HG03066 (cell line): ENCODE measurements around the gene ANGPT4.
"Not testable (repeated sequence)": the region's sequence is repeated elsewhere in the genome, so short reads cannot be mapped to it uniquely, and the experiment has no call there.

Source experiments
- ATAC-seq: cut with Tn5 transposase; IDR thresholded peaks from one replicate; pipeline ENCODE4 v1.9.1; 2021; ENCODE audit warnings: low read depth; ENCODE audit not compliant: unreplicated experiment

ANGPT4 gene

GRCh38 chr20:877814-878213 lies 38.3 kb downstream of the ANGPT4 start:
- ATAC-seq = no peak

DNA sequence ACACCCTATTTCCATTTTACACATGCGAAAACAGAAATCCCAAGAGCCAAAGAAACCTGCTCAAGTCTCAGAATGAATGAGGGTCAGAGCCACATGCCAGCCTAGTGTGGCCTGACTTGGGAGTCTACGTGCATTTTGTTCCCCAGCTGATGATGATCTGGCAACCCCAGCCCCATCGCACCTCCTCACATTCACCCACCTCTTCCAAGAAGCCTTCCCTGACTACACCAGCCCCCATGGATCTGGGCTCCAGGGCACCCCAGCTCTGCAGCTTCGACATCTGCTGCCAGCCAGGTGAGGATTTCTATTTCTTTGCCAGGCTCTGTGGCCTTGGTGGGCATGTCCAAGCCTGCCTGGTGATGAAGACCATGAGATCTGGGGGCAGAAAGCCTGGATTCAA lies 41.0 kb downstream of the ANGPT4 start:
- ATAC-seq = no peak

DNA sequence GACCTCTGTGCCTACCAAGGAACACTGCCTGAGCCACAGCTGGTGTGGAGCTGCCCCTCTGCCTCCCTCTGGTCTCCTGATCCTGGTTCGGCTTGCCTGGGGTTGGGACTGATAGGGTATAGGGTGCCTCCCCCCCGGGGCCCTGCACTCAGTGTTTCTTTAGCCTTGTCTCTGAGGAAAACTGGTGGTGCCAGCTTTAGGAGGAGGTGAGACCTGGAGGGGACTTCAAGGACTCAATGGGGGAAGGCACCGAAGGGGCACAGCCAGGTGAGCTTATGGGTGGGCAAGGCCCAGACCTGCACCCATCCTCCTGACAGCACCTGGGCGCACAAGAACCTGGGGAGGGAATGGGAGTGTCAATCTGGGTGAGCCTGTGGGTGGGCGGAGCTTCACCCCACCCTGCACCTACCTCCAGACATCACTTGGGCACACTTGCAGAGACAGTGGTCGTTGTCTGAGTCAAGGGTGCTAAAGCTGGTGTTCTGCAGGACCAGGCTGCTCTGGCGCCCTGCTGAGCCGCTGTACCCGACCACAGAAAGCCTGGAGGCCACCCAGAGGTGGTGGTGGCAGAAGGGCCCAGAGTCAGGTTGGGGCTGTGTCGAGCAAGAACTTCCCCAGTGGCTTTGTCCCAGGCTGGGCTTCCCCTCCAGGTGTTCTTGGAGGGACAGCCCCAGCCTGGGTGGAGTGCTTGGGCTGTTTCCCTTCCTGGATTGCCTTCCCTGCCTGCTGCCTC lies 42.1 kb downstream of the ANGPT4 start:
- no peak for ATAC-seq

DNA sequence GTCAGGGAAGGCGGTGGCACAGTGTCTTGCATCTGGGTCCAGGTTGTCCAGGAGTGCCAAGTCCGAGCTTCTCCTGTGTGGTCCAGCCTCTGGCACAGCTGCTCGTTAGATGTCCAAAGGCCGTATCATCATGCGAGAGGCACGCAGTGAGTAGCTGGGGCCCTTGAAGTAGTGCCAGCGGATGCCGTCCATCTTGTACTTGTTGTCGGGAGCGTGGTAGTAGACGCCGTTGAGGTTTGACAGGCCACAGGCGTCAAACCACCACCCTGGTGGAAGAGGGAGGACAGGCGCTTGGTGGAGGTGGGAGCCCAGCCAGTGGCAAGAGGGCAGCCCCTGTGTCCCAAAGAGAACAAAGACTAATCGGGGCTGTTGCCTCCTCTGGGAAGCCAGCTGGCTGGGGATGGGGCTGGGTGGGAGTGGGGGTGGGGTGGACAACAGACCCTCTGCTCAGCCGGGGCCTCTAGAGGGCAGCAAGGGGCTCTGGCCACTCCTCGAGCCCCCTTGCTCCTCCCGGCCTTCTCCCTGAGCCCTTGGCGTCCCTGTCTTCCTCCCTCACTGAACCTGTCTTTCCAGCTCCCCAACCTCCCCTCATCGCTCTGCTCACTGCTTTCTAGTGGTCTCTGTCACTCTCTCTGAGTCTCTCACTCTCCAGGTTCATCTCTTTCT lies 43.1 kb downstream of the ANGPT4 start:
- no peak for ATAC-seq

DNA sequence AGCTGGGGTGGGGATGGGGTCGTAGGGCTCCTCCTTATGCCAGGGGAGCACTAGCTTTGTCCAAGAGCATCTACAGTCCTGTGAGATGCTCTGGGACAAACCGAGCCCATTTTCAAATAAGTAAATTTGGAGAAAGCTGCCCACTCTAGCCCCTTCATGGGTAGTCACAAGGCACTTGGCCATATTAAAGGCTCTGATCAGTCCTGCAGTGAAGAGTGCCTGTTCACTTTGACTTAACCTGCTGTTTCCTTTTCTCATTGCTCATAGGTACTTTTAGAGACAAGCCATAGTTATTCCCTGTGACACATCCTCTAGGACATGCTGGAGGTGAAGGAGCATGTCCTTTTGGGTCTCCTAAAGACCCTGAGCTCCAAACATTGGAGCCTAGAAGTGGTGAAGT lies 44.2 kb downstream of the ANGPT4 start:
- ATAC-seq = no peak

DNA sequence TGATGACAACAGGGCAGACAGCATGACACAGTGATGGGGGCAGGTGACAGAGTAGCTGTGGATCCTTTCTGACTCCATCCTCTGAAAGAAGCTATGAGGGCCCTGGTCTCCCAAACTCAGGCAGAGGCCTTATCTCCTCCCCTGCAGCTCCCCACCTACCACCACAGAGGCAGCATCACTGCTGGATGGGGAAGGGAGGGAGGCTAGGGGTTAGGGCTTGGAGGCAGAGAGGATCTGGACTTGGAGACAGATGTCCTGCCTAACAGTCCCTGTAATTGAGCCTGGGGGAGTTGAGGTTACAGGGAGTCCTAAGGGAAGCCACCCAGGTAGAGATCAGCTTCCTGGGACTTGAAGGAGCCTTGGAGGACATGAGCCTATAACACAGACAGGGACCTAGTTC lies 44.7 kb downstream of the ANGPT4 start:
- no peak for ATAC-seq

DNA sequence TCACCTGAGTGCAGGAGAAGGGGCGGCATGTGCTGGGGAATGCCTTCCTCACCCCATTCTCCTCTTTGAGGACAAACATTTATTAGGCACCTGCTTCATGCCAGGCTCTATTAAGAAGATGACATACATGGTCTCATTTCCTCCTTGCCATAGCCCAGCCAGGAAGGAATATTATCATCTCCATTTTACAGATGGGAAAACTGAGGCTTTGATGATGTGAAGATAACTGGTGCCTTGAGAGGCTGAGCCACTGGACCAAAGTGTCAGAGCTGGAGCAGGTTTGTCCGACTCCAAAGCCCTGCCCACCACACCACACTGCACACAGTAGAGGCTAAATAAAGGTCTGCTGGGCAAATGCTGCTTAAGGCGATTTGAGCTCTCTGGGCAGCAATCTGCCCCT lies 45.4 kb downstream of the ANGPT4 start:
- ATAC-seq = no peak

DNA sequence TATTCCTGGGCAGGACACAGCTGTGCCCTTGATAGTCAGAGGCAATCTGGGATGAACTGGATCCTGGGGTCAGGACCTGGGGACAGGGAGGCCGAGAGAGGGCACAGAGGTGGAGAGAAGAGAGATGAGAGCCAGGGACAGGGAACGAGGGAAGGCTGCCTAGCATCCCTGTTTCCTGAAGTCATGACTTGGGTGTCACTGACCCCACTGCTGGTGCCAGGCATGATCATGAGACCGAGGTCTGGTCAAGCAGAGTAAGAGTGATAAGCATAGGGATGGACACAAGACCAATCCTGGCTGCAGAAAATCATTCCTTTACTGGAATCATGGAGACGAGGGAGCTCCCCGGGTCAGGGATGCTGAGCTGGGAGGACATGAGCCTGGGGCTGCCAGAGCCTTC lies 46.5 kb downstream of the ANGPT4 start:
- no peak for ATAC-seq

GRCh38 chr20:868279-868678 lies 47.9 kb downstream of the ANGPT4 start:
- no peak for ATAC-seq

- no peak for ATAC-seq
Measured at GRCh38 chr20:865440-865839, 50.7 kb downstream of the ANGPT4 start.

DNA sequence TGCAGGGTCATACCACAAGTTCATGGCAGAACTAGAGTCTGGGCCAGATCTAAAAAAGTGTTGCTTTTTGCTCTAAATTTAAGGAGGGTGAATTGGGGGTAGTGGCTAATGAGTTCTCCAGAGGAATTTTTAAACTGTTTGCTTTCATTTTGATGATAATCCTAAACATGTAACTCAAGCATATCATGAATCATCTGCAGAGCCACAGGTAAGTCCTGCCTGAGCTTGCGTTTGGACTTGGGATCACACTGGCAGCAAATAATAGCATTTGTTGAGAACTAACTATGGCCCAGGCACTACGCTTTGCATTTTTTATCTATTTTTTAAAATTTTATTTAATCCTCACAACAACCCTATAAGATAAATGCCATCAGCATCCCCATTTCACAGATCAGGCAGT lies 55.2 kb downstream of the ANGPT4 start:
- ATAC-seq = no peak

- ATAC-seq = no peak
Measured at GRCh38 chr20:859751-860231, 56.3 kb downstream of the ANGPT4 start.

DNA sequence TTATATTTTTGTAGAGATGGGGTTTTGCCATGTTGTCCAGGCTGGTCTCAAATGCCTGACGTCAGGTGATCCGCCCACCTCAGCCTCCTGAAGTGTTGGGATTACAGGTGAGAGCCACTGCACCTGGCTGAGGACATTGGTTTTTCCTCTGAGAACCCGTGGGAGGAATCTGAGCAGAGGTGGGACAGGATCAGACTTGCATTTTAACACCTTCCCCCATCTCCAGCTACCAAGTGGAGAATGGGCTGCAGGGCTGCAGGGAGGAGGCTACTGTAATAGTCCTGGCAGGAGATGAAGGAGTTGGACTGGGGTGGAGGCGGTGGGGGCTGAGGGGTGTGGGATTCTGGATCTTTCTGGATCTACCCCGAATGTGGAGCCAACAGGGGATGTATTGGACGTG lies 58.1 kb downstream of the ANGPT4 start:
- ATAC-seq = no peak

GRCh38 chr20:856361-856775 lies 59.8 kb downstream of the ANGPT4 start:
- ATAC-seq = no peak

DNA sequence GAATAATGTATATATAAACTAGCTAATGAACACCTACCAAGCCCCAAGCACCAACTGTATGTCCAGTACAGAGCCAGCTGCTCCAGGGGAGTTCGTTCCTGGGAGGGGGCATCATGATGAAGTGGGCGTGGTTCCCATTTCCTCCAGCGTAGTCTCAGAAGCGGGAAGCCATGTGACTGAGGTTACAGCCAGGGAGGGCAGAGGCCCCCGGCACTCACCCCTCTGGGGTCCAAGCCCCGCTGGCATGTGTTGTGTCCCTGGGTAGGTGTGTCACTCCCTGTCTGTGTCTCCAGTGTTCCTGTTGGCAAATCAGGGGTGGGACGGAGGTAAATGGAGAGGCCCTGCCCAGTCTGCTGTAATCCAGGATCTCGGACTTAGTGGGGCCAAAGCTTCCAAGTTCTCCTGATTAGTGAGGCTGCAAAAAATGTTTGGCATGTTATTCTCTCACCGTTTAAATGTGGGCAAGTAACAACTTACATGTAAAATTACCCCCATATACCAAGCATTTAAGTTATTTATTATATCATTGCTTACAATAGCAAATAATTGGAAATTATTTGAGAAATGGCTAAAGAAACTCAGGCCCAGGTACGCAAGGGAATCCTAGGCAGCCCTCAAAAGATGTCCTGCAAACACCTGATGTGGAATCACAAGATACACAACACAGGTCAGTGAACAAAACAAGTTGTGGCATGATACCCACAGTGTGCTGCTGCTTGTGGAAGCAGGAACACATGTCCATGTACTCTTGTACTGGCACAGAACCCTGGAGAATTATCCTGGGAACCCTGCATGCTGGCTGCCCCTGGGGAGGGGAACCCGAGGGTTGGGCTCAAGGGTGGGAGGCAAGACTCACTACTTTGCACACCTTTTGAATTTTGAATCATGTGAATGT lies 60.4 kb downstream of the ANGPT4 start:
- ATAC-seq = no peak

DNA sequence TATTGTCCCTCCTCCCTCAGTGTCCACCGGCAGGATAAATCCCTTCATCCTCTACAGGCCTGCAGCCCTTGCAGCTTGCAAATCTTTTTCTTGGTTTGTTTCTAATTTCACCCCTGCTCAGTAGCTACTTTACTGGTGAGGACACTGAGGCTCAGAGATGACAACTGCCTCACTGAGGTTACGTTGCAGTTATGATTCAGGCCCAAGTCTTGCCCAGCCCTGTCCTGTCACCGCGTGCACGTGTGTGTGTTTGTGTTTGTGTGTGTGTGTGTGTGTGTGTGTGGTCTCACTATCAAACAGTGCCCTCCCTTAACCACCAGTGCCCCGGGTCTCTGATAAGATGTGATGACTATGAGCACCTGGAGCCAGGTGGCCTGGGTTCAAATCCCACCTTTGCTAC lies 61.5 kb downstream of the ANGPT4 start:
- ATAC-seq = no peak

DNA sequence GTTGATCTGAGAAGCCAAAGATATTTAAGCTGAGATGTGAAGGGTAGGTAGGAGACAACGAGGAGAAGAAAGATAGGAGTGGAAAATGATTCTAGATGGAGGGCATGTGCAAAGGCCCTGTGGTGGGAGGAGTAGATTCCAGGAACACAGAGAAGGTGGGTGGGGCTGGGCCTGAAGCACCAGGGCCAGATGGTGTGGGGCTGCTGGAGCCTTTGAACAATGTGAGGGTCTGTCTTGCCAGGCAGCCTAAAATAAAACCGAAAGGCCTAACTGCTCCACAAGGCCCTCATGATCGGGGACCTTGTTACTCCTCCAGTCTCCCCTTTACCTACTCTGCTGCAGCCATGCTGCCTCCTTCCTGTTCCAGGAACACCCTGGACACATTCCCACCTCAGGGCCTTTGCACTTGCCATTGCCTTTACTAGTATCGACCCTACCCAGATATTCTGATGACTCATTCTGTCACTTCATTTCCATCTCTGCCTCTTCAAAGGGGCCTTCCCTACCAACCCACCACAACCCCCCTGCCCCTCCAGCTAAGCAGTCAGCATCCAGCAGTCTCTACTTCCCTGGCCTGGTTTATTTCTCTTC lies 62.6 kb downstream of the ANGPT4 start:
- ATAC-seq = no peak

DNA sequence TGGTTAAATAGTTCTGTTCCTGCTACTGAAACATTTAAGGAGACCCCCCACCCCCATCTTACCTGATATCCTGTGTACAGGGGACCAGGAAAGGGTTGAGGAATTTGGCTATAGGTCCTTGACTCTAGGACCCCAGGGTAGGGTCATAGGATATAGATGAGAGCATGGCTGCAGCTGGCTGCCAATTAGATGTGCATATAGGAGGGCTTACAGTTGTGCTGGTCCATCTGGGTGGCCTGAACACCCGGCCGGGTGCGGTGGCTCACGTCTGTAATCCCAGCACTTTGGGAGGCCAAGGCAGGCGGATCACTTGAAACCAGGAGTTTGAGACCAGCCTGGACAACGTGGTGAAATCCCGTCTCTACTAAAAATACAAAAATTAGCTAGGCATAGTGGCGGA lies 67.4 kb downstream of the ANGPT4 start:
- ATAC-seq = not testable (repeated sequence)

DNA sequence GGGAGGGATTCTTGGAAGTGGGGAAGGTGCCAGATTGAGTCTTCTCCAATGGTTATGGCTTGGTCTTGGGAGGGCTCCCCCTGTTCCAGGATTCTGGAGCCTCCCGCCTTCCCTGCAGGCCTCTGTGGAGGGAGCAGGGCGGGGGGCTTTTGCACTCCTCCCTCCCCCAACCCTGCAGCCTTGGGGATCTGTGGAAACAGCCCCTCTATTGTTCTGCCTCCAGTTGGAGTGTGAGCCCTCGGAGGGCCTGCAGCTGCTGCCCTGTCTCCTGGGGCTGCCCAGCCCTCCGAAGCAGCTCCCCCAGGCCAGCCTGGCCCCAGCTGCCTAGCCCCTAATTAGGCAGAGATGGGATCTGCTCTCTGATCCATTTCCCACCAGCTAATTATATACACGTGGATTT lies 67.9 kb downstream of the ANGPT4 start:
- no peak for ATAC-seq

DNA sequence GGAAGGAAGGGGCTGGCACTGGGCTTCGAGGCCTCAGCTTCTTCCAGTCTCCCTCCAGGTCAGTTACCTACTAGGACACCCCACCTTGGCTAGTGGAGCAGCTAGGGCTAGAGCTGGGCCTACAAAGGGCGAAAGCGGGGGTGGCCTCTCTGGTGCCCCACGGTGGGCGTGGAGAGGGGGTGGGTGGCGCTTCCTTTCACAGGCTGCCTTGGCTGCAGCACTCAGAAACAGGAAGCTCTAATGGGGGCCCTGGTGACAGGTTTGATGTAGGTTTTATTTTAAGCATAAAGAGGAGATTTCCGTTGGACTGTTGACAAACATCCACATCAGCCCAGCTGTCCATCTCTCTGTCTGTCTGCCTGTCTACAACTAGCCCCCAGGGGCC lies 69.2 kb downstream of the ANGPT4 start:
- ATAC-seq = no peak
